PC-9 (cell line): ENCODE results near the gene CD300H. TPM values are rescaled to one million over a fixed set of nuclear protein-coding genes. Genes with fewer than 3 reads are reported as not detected.

Experiments
- BruUV-seq: library from RNA; stranded (reverse); fragments of 400-500 nt; replicated peaks from 2 replicates; lab custom pipeline; 2021; lab: Mats Ljungman, UMichigan
- CTCF ChIA-PET: fragments of 300-600 bp; sonication (Branson Sonifier 250); formaldehyde crosslinking; loops from one replicate; lab custom pipeline; 2022; ENCODE audit warnings: antibody characterized with exemption; lab: Charles Lee
- POLR2A ChIA-PET: fragments of 300-600 bp; sonication (Branson Sonifier 250); formaldehyde crosslinking; loops from one replicate; lab custom pipeline; 2022; ENCODE audit warnings: antibody characterized with exemption; ENCODE audit not compliant: unreplicated experiment; lab: Charles Lee
- DNase-seq, 2 experiments: peaks; one replicate each; pipeline versions ENCODE4 v3.0.0 to v3.0.0-alpha.2; 2015 to 2022; ENCODE audit warnings: mixed read lengths in 1 of 2
- H2AFZ ChIP-seq: fragments of 200-600 bp; sonication (generic); 2 replicates; pipeline ENCODE4 v1.8.1; 2017; ENCODE audit warnings: antibody characterized with exemption
- H3F3A ChIP-seq: fragments of 200-600 bp; sonication (generic); 2 replicates; pipeline ENCODE4 v1.8.1; 2017; ENCODE audit warnings: antibody characterized with exemption, mild to moderate bottlenecking, low read depth; ENCODE audit not compliant: insufficient read depth
- H3K27ac ChIP-seq: fragments of 200-600 bp; sonication (generic); 2 replicates; pipeline ENCODE4 v1.6.1; 2016; ENCODE audit warnings: mixed run types
- H3K27me3 ChIP-seq: fragments of 200-600 bp; sonication (generic); 2 replicates; pipeline ENCODE4 v1.6.1; 2016; ENCODE audit warnings: low read depth, mixed run types; ENCODE audit not compliant: insufficient read depth
- H3K36me3 ChIP-seq: fragments of 200-600 bp; sonication (generic); 2 replicates; pipeline ENCODE4 v1.6.1; 2016; ENCODE audit warnings: low read depth, mixed run types
- H3K4me1 ChIP-seq: fragments of 200-600 bp; sonication (generic); replicated peaks from 2 replicates; pipeline ENCODE4 v1.6.1; 2016; ENCODE audit warnings: mixed run types; ENCODE audit not compliant: insufficient read depth
- H3K4me2 ChIP-seq: fragments of 200-600 bp; sonication (generic); 2 replicates; pipeline ENCODE4 v1.6.1; 2017; ENCODE audit warnings: mixed run types
- H3K4me3 ChIP-seq: fragments of 200-600 bp; sonication (generic); 2 replicates; pipeline ENCODE4 v1.6.1; 2016; ENCODE audit warnings: mixed run types
- H3K79me2 ChIP-seq: fragments of 200-600 bp; sonication (generic); 2 replicates; pipeline ENCODE4 v1.6.1; 2017; ENCODE audit warnings: low read depth, mixed run types
- H3K9me2 ChIP-seq: fragments of 200-600 bp; sonication (generic); 2 replicates; pipeline ENCODE4 v1.8.1; 2017; ENCODE audit warnings: mild to moderate bottlenecking; ENCODE audit not compliant: insufficient read depth
- H3K9me3 ChIP-seq: fragments of 200-600 bp; sonication (generic); 2 replicates; pipeline ENCODE4 v1.8.1; 2016; ENCODE audit warnings: low read depth; ENCODE audit not compliant: insufficient read depth
- H4K20me1 ChIP-seq: fragments of 200-600 bp; sonication (generic); 2 replicates; pipeline ENCODE4 v1.8.1; 2017; ENCODE audit not compliant: insufficient read depth
- CTCF ChIP-seq: fragments of 200-600 bp; sonication (generic); conservative IDR thresholded peaks from 2 replicates; pipeline ENCODE4 v1.6.1; 2017; ENCODE audit warnings: mixed run types, antibody characterized with exemption, mild to moderate bottlenecking, moderate library complexity
- EZH2 ChIP-seq: fragments of 200-600 bp; sonication (generic); IDR thresholded peaks from 2 replicates; pipeline ENCODE4 v1.8.0; 2017; ENCODE audit warnings: antibody characterized with exemption, low read depth
- intact Hi-C: fragments of 100-400 bp; cut with micrococcal nuclease; formaldehyde crosslinking; loops from one replicate; pipeline ENCODE4 v1.10.0; 2022; ENCODE audit not compliant: unreplicated experiment
- total RNA-seq: library from RNA; stranded (reverse); gene quantifications from 2 replicates; pipeline ENCODE4 v1.2.3, GENCODE V29; 2021

The CD300H gene
- total RNA-seq, 1 experiment from 2014 or later: not detected

GRCh38 chr17:74525781-74526288 is 41.5 kb downstream of the CD300H start:
- Histone ChIP-seq H3K27ac (no peak overlapping the region), H3K4me3 (no peak overlapping the region), H3K9me3 (no peaks in the 10 kb centered on the region), H3K4me1 (no peaks in the 10 kb centered on the region), H3F3A (no peaks in the 10 kb centered on the region), H3K36me3 (no peaks in the 10 kb centered on the region), H4K20me1 (no peaks in the 10 kb centered on the region), H2AFZ (no peak overlapping the region), H3K79me2 (no peaks in the 10 kb centered on the region), H3K27me3 (peaks cover 98% of the 10 kb centered on the region), H3K9me2 (no peaks in the 10 kb centered on the region), H3K4me2 (no peak overlapping the region)
- TF ChIP-seq CTCF (no peak), EZH2 (no peak)
- BruUV-seq: no TSS peak
- CTCF ChIA-PET: no interaction called here
- POLR2A ChIA-PET: no interaction called here
- intact Hi-C loops: no loop called here
- DNase-seq: no peak

- TF ChIP-seq EZH2 (no peak), CTCF (no peak)
- Histone ChIP-seq H3K4me1 (no peaks in the 10 kb centered on the region), H2AFZ (no peak overlapping the region), H3K27ac (no peak overlapping the region), H3K27me3 (peaks cover 98% of the 10 kb centered on the region), H3K79me2 (no peaks in the 10 kb centered on the region), H3K36me3 (no peaks in the 10 kb centered on the region), H3K9me2 (no peaks in the 10 kb centered on the region), H3K4me2 (no peak overlapping the region), H3K4me3 (no peak overlapping the region), H3K9me3 (no peaks in the 10 kb centered on the region), H4K20me1 (no peaks in the 10 kb centered on the region), H3F3A (no peaks in the 10 kb centered on the region)
- ChIA-PET CTCF (no interaction called here), POLR2A (no interaction called here)
- no TSS peak for BruUV-seq
- no peak for DNase-seq
- intact Hi-C loops: no loop called here
Measured at GRCh38 chr17:74525465-74525725, 41.9 kb downstream of the CD300H start.

GRCh38 chr17:74524653-74525464 is 42.5 kb downstream of the CD300H start:
- POLR2A ChIA-PET: no interaction called here
- Histone ChIP-seq H3K36me3 (no peaks in the 10 kb centered on the region), H3K4me2 (no peak overlapping the region), H3F3A (no peaks in the 10 kb centered on the region), H4K20me1 (no peaks in the 10 kb centered on the region), H3K27ac (no peak overlapping the region), H3K9me3 (no peaks in the 10 kb centered on the region), H3K9me2 (no peaks in the 10 kb centered on the region), H3K27me3 (peaks cover 98% of the 10 kb centered on the region), H3K4me1 (no peaks in the 10 kb centered on the region), H3K4me3 (no peak overlapping the region), H2AFZ (no peak overlapping the region), H3K79me2 (no peaks in the 10 kb centered on the region)
- intact Hi-C loops: no loop called here
- CTCF ChIA-PET: no interaction called here
- no TSS peak for BruUV-seq
- DNase-seq: no peak
- TF ChIP-seq EZH2 (no peak), CTCF (no peak)
